Measurements from ENCODE around the gene MINPP1. TPM values are rescaled to one million over a fixed set of nuclear protein-coding genes. Genes with fewer than 3 reads are reported as not detected.

The MINPP1 gene
- total RNA-seq, 1 experiment from 2014 or later = 37.0 TPM

DNA sequence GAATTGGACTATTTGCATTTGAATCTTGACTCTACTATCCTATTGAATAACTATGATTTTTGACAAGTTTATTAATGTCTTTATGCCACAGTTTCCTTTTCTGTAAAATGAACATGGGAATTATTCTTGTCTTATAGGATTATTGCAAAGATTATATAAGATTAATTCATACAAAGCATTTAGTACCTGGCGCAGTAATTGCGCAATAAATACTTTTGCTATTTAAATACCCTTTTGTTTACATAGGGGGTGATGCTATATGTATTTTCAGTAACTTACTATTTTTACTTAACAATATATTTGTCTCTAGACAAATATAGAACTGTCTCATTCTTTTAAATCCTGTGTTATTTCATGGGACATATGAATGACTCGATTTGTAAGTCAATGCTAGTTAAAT lies 5.3 kb downstream of the MINPP1 start:
- intact Hi-C loops (cut with micrococcal nuclease; ENCODE audit: unreplicated experiment) = no loop called here

DNA sequence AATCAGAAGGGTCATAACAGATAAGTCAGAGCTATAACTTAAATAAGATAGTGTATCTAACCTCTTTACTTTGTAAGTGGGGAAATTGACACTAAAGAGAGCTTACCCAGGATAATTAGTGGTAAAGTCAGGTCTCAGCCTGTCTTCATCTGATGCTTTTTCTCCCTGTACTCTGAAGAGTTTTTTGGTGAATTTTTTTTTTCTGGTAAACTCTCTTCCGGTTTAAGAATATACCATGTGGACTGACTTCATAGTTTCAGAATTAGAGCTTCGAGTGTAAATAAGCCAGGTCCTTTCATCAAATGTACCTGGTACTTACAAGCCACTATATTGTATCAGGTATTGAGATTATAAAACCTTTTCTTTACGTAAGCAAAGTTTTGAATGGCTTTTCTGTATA lies 6.8 kb downstream of the MINPP1 start:
- no TSS peak for BruUV-seq (replicated peaks)
- Histone ChIP-seq H3K36me3 (ENCODE audit: control insufficient read depth, insufficient read depth, low read length) (peaks cover 33% of the 10 kb centered on the region), H3K9me3 (ENCODE audit: control insufficient read depth, insufficient read depth, low read depth, low read length) (no peaks in the 10 kb centered on the region), H3K4me1 (ENCODE audit: control insufficient read depth, insufficient read depth, low read length) (peaks cover 12% of the 10 kb centered on the region), H3K4me3 (ENCODE audit: low read depth in 2 of 2, low read length in 2 of 2) (no peak overlapping the region), H3K27me3 (ENCODE audit: control insufficient read depth, insufficient read depth, low read length) (no peaks in the 10 kb centered on the region), H3K27ac (ENCODE audit: low read length) (no peak overlapping the region)
- TF ChIP-seq POLR2AphosphoS5 (IDR thresholded peaks at IDR 0.05; ENCODE audit: low read depth, low read length) (no peak), TCF7L2 (IDR thresholded peaks at IDR 0.05; ENCODE audit: low read depth, low read length) (no peak), SIN3A (IDR thresholded peaks at IDR 0.05; ENCODE audit: borderline replicate concordance, insufficient read depth, low read depth, low read length) (no peak)
- TF ChIP-seq, protein P1, sequence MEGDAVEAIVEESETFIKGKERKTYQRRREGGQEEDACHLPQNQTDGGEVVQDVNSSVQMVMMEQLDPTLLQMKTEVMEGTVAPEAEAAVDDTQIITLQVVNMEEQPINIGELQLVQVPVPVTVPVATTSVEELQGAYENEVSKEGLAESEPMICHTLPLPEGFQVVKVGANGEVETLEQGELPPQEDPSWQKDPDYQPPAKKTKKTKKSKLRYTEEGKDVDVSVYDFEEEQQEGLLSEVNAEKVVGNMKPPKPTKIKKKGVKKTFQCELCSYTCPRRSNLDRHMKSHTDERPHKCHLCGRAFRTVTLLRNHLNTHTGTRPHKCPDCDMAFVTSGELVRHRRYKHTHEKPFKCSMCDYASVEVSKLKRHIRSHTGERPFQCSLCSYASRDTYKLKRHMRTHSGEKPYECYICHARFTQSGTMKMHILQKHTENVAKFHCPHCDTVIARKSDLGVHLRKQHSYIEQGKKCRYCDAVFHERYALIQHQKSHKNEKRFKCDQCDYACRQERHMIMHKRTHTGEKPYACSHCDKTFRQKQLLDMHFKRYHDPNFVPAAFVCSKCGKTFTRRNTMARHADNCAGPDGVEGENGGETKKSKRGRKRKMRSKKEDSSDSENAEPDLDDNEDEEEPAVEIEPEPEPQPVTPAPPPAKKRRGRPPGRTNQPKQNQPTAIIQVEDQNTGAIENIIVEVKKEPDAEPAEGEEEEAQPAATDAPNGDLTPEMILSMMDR (IDR thresholded peaks at IDR 0.05) = no peak
- TF ChIP-seq, protein P2, sequence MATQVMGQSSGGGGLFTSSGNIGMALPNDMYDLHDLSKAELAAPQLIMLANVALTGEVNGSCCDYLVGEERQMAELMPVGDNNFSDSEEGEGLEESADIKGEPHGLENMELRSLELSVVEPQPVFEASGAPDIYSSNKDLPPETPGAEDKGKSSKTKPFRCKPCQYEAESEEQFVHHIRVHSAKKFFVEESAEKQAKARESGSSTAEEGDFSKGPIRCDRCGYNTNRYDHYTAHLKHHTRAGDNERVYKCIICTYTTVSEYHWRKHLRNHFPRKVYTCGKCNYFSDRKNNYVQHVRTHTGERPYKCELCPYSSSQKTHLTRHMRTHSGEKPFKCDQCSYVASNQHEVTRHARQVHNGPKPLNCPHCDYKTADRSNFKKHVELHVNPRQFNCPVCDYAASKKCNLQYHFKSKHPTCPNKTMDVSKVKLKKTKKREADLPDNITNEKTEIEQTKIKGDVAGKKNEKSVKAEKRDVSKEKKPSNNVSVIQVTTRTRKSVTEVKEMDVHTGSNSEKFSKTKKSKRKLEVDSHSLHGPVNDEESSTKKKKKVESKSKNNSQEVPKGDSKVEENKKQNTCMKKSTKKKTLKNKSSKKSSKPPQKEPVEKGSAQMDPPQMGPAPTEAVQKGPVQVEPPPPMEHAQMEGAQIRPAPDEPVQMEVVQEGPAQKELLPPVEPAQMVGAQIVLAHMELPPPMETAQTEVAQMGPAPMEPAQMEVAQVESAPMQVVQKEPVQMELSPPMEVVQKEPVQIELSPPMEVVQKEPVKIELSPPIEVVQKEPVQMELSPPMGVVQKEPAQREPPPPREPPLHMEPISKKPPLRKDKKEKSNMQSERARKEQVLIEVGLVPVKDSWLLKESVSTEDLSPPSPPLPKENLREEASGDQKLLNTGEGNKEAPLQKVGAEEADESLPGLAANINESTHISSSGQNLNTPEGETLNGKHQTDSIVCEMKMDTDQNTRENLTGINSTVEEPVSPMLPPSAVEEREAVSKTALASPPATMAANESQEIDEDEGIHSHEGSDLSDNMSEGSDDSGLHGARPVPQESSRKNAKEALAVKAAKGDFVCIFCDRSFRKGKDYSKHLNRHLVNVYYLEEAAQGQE (IDR thresholded peaks at IDR 0.05; ENCODE audit: insufficient read depth in 1 of 2, low read depth in 2 of 2, low read length in 1 of 2) = no peak
- in situ Hi-C loops (cut with HindIII; ENCODE audit: low pct_unique_long_range_greater_than_20kb, low sequenced_read_pairs) = no loop called here
- intact Hi-C loops (cut with micrococcal nuclease; ENCODE audit: unreplicated experiment) = no loop called here
- DNase-seq (ENCODE audit: low read depth, low spot score) = no peak
- ChIA-PET POLR2A (no interaction called here), CTCF (no interaction called here)
- ATAC-seq = no peak

More for the DNA sequence above, 5.3 kb downstream of the MINPP1 start:
- TF ChIP-seq TCF7L2 (IDR thresholded peaks at IDR 0.05; ENCODE audit: low read depth, low read length) (no peak), POLR2AphosphoS5 (IDR thresholded peaks at IDR 0.05; ENCODE audit: low read depth, low read length) (no peak)
- TF ChIP-seq, protein P2 (IDR thresholded peaks at IDR 0.05; ENCODE audit: insufficient read depth in 1 of 2, low read depth in 2 of 2, low read length in 1 of 2) = no peak
- TF ChIP-seq, protein P1 (IDR thresholded peaks at IDR 0.05) = no peak
- no peaks in the 10 kb centered on the region for H3K27me3 ChIP-seq (ENCODE audit: control insufficient read depth, insufficient read depth, low read length)
- H3K9me3 ChIP-seq (ENCODE audit: control insufficient read depth, insufficient read depth, low read depth, low read length) = no peaks in the 10 kb centered on the region
- DNase-seq (ENCODE audit: low read depth, low spot score) = no peak
- no TSS peak for BruUV-seq (replicated peaks)
- POLR2A ChIA-PET = no interaction called here
- no peak overlapping the region for H3K27ac ChIP-seq (ENCODE audit: low read length)
- CTCF ChIA-PET = no interaction called here
- peaks cover 33% of the 10 kb centered on the region for H3K36me3 ChIP-seq (ENCODE audit: control insufficient read depth, insufficient read depth, low read length)
- no peak for ATAC-seq
- peaks cover 20% of the 10 kb centered on the region for H3K4me1 ChIP-seq (ENCODE audit: control insufficient read depth, insufficient read depth, low read length)
- no peak overlapping the region for H3K4me3 ChIP-seq (ENCODE audit: low read depth in 2 of 2, low read length in 2 of 2)
- in situ Hi-C loops (cut with HindIII; ENCODE audit: low pct_unique_long_range_greater_than_20kb, low sequenced_read_pairs) = no loop called here
